Adrenal gland (tissue), 12 donors: ENCODE data around the gene KLHL21. TPM values are rescaled to one million over a fixed set of nuclear protein-coding genes. Genes with fewer than 3 reads are reported as not detected.

Source experiments
- DNase-seq, 7 donors: peaks; one replicate each; pipeline ENCODE4 v3.0.0-alpha.2; 2019 to 2020
- H3K27ac ChIP-seq, 5 donors: fragments of 200-600 bp; sonication (generic) in 4 of 5; 1 replicate in 3 of 5; 2 replicates in 2 of 5; pipeline versions ENCODE4 v1.5.1 to v1.8.0; 2016 to 2020; ENCODE audit warnings: mild to moderate bottlenecking in 1 of 5
- H3K27me3 ChIP-seq: fragments of 200-600 bp; 2 replicates; pipeline ENCODE4 v1.8.0; 2021
- H3K36me3 ChIP-seq, 2 donors: fragments of 200-600 bp; replicated peaks in 1 of 2; 1 replicate in 1 of 2; 2 replicates in 1 of 2; pipeline versions ENCODE4 v1.5.1 to v1.8.0; 2018 to 2022
- H3K4me1 ChIP-seq, 2 donors: fragments of 200-600 bp; replicated peaks in 1 of 2; 1 replicate in 1 of 2; 2 replicates in 1 of 2; pipeline versions ENCODE4 v1.5.1 to v1.8.0; 2018 to 2021
- H3K4me3 ChIP-seq, 4 donors: fragments of 200-600 bp; sonication (generic) in 3 of 4; one replicate each; pipeline ENCODE4 v1.5.1; 2016 to 2018
- H3K9me3 ChIP-seq, 3 donors: fragments of 200-600 bp; sonication (generic) in 1 of 3; replicated peaks in 1 of 3; 1 replicate in 2 of 3; 2 replicates in 1 of 3; pipeline versions ENCODE4 v1.5.1 to v1.8.0; 2016 to 2021
- CTCF ChIP-seq, 6 experiments: fragments of 450-650 bp in 4 of 6; fragments of 200-600 bp in 2 of 6; sonication (generic) in 1 of 6; IDR thresholded peaks; 1 replicate in 5 of 6; 2 replicates in 1 of 6; pipeline versions ENCODE4 v1.5.1 to v1.8.0; 2016 to 2021; ENCODE audit warnings: antibody characterized with exemption in 6 of 6, mild to moderate bottlenecking in 2 of 6, moderate library complexity in 1 of 6
- POLR2A ChIP-seq, 2 donors: fragments of 450-650 bp; IDR thresholded peaks; one replicate each; pipeline ENCODE4 v1.6.1; 2017; ENCODE audit warnings: antibody characterized with exemption in 2 of 2, mild to moderate bottlenecking in 2 of 2, moderate library complexity in 1 of 2
- WGBS, 4 donors: extraction: QIAGEN DNeasy Blood & Tissue Kit in 2 of 4; methylation state at CpG; one replicate each; pipeline versions ENCODE4 v1.1.5 to v1.1.7; 2013 to 2017; 5-methylcytosine and 5-hydroxymethylcytosine counted together
- intact Hi-C, 2 donors: fragments of 100-400 bp; cut with DNase I; formaldehyde crosslinking; loops; one replicate each; pipeline versions ENCODE4 v1.14.1 to v1.15.0; 2022 to 2023
- polyA plus RNA-seq, 3 donors: library from polyadenylated mRNA; stranded (reverse); fragments of 200-250 nt in 2 of 3; fragments of 350-450 nt in 1 of 3; fragmentation: Illumina TruSeq in 1 of 3; extraction: RNeasy Lipid Tissue Mini Kit (QIAGEN cat#74804) in 1 of 3; gene quantifications; one replicate each; pipeline ENCODE4 v1.2.3, GENCODE V29; 2013 to 2014
- total RNA-seq, 9 donors: library from RNA; depleted of rRNA in 4 of 9; stranded (reverse); fragments of >200 nt in 4 of 9; fragments of 120-200 nt in 1 of 9; fragmentation: NEBNext Ultra II Directional in 1 of 9; extraction: Animal tissue kit (Norgen Biotek cat#: 25700) in 1 of 9; gene quantifications; one replicate each; pipeline versions ENCODE4 v1.1.0 to v1.2.4, GENCODE V29; 2013 to 2023
- donor health status: healthy with polysubstance abuse.
- donor health status: Bipolar disorder and iron deficiency.
- donor health status: DM: yes; HTN: yes; CAD: no.
- donor health status: DM: no; HTN: no; CAD: no.
- donor health status: DM: no; HTN: no; CAD: no.
- donor health status: DM: yes; HTN: yes; CAD: no.

KLHL21 gene
- total and polyA plus RNA-seq, 12 donors, result 11.7 to 108 (median 35.9) TPM

- Histone ChIP-seq H3K4me1 (peaks cover 33 to 44% of the 10 kb centered on the region in 2 donors), H3K27me3 (no peaks in the 10 kb centered on the region), H3K4me3 (no peak overlapping the region), H3K9me3 (no peaks in the 10 kb centered on the region), H3K27ac (peak overlapping the region in 2 of 5 donors; percentile 4 to 26), H3K36me3 (peaks cover 0 to 74% of the 10 kb centered on the region in 2 donors)
- intact Hi-C loops, result no loop called here
- WGBS, 4 donors, result 68 to 73% (median 71%) methylated on average over 11 to 15 of the region's 15 CpGs
- no peak for DNase-seq
- TF ChIP-seq POLR2A (IDR thresholded peaks at IDR 0.05), result no peak
- TF ChIP-seq CTCF (IDR thresholded peaks at IDR 0.05), result no peak
Measured at GRCh38 chr1:6596886-6597776, 5.5 kb downstream of the KLHL21 start.

GRCh38 chr1:6596351-6596750 is 6.3 kb downstream of the KLHL21 start:
- no peak overlapping the region for H3K27ac ChIP-seq
- peaks cover 0 to 81% of the 10 kb centered on the region in 2 donors for H3K36me3 ChIP-seq
- intact Hi-C loops, result no loop called here
- H3K4me1 ChIP-seq, result peaks cover 33 to 50% of the 10 kb centered on the region in 2 donors
- 58 to 63% (median 60%) methylated on average over 7 of the region's 7 CpGs for WGBS, 4 donors
- H3K9me3 ChIP-seq, result no peaks in the 10 kb centered on the region
- TF ChIP-seq CTCF (IDR thresholded peaks at IDR 0.05) (no peak), POLR2A (IDR thresholded peaks at IDR 0.05) (no peak)
- DNase-seq, result no peak
- no peak overlapping the region for H3K4me3 ChIP-seq
- H3K27me3 ChIP-seq, result no peaks in the 10 kb centered on the region

GRCh38 chr1:6594977-6595740 is 7.5 kb downstream of the KLHL21 start:
- Histone ChIP-seq H3K27ac (no peak overlapping the region), H3K4me3 (no peak overlapping the region), H3K36me3 (peaks cover 0 to 88% of the 10 kb centered on the region in 2 donors), H3K9me3 (no peaks in the 10 kb centered on the region), H3K27me3 (no peaks in the 10 kb centered on the region), H3K4me1 (peaks cover 28 to 43% of the 10 kb centered on the region in 2 donors)
- TF ChIP-seq CTCF (IDR thresholded peaks at IDR 0.05) (no peak), POLR2A (IDR thresholded peaks at IDR 0.05) (no peak)
- intact Hi-C loops, result no loop called here
- WGBS, 4 donors, result 88 to 91% (median 90%) methylated on average over 11 of the region's 11 CpGs
- no peak for DNase-seq

GRCh38 chr1:6593810-6594209 is 8.9 kb downstream of the KLHL21 start:
- TF ChIP-seq POLR2A (IDR thresholded peaks at IDR 0.05) (no peak), CTCF (IDR thresholded peaks at IDR 0.05) (no peak)
- whole genome bisulfite sequencing, 4 donors, result 91 to 95% (median 92%) methylated on average over 4 to 15 of the region's 15 CpGs
- Histone ChIP-seq H3K27me3 (no peaks in the 10 kb centered on the region), H3K4me1 (peaks cover 17 to 31% of the 10 kb centered on the region in 2 donors), H3K4me3 (no peak overlapping the region), H3K36me3 (peaks cover 0 to 94% of the 10 kb centered on the region in 2 donors), H3K9me3 (no peaks in the 10 kb centered on the region), H3K27ac (no peak overlapping the region)
- DNase-seq, result no peak
- intact Hi-C loops, result no loop called here
